Caco-2 (cell line): ENCODE measurements around the gene ITSN2. TPM values are rescaled to one million over a fixed set of nuclear protein-coding genes. Genes with fewer than 3 reads are reported as not detected.

Source experiments
- BruUV-seq: library from RNA; stranded (reverse); fragments of 400-500 nt; replicated peaks from 2 replicates; lab custom pipeline; 2021; lab: Mats Ljungman, UMichigan
- CTCF ChIA-PET: fragments of 300-600 bp; sonication (Branson Sonifier 250); formaldehyde crosslinking; loops from one replicate; lab custom pipeline; 2022; ENCODE audit warnings: antibody characterized with exemption; lab: Charles Lee
- POLR2A ChIA-PET: fragments of 300-600 bp; sonication (Branson Sonifier 250); formaldehyde crosslinking; loops from one replicate; lab custom pipeline; 2022; ENCODE audit warnings: antibody characterized with exemption; lab: Charles Lee
- DNase-seq, 2 experiments: peaks; one replicate each; pipeline versions ENCODE4 v3.0.0 to v3.0.0-alpha.2; 2020 to 2022
- H3K27me3 ChIP-seq: replicated peaks from 2 replicates; pipeline ENCODE4 v1.6.0; 2011; ENCODE audit warnings: low read length; ENCODE audit not compliant: control insufficient read depth, insufficient read depth
- H3K36me3 ChIP-seq: 2 replicates; pipeline ENCODE4 v1.5.1; 2011; ENCODE audit warnings: low read length; ENCODE audit not compliant: control insufficient read depth, insufficient read depth
- H3K4me1 ChIP-seq: fragments of 250-450 bp; sonication (Bioruptor Pico); 2 replicates; pipeline ENCODE4 v1.5.1; 2020; ENCODE audit warnings: mild to moderate bottlenecking
- H3K4me3 ChIP-seq: 2 replicates; pipeline ENCODE4 v1.5.1; 2011; ENCODE audit warnings: low read depth, mild to moderate bottlenecking, control low read depth, low read length
- H3K9me3 ChIP-seq: fragments of 250-450 bp; sonication (Bioruptor Pico); 2 replicates; pipeline ENCODE4 v1.5.1; 2020; ENCODE audit warnings: mild to moderate bottlenecking, moderate library complexity
- H3K27ac Mint-ChIP-seq: one replicate; pipeline ENCODE4 v1.8.0; 2022; ENCODE audit warnings: mixed read lengths; ENCODE audit not compliant: unreplicated experiment
- H3K27me3 Mint-ChIP-seq: one replicate; pipeline ENCODE4 v1.8.0; 2022; ENCODE audit warnings: mixed read lengths; ENCODE audit not compliant: insufficient read depth, unreplicated experiment
- H3K36me3 Mint-ChIP-seq: one replicate; pipeline ENCODE4 v1.8.0; 2022; ENCODE audit warnings: mild to moderate bottlenecking, mixed read lengths; ENCODE audit not compliant: insufficient read depth, unreplicated experiment
- H3K4me1 Mint-ChIP-seq: one replicate; pipeline ENCODE4 v1.8.0; 2022; ENCODE audit warnings: low read depth, mixed read lengths; ENCODE audit not compliant: unreplicated experiment
- H3K4me3 Mint-ChIP-seq: one replicate; pipeline ENCODE4 v1.8.0; 2022; ENCODE audit warnings: mild to moderate bottlenecking, moderate library complexity, mixed read lengths; ENCODE audit not compliant: unreplicated experiment
- H3K9me3 Mint-ChIP-seq: one replicate; pipeline ENCODE4 v1.8.0; 2022; ENCODE audit warnings: mixed read lengths; ENCODE audit not compliant: unreplicated experiment
- CTCF ChIP-seq, 2 experiments: fragments of 200-600 bp in 1 of 2; IDR thresholded peaks; 1 replicate in 1 of 2; 2 replicates in 1 of 2; pipeline versions ENCODE4 v1.5.1 to v1.8.0; 2011 to 2022; ENCODE audit warnings: antibody characterized with exemption in 1 of 2, control low read depth in 1 of 2, inconsistent platforms in 1 of 2, low read depth in 1 of 2, low read length in 1 of 2, mild to moderate bottlenecking in 1 of 2, moderate library complexity in 1 of 2; ENCODE audit not compliant: insufficient read depth in 1 of 2, severe bottlenecking in 1 of 2, unreplicated experiment in 1 of 2
- intact Hi-C: fragments of 100-400 bp; cut with micrococcal nuclease; formaldehyde crosslinking; loops from one replicate; pipeline ENCODE4 v1.10.0; 2022; ENCODE audit not compliant: unreplicated experiment
- total RNA-seq: library from RNA; stranded (reverse); gene quantifications from 2 replicates; pipeline ENCODE4 v1.2.3, GENCODE V29; 2022

Gene ITSN2
- total RNA-seq, 1 experiment from 2014 or later = 49.4 TPM

- H3K27me3 ChIP-seq = no peaks in the 10 kb centered on the region
- H3K36me3 ChIP-seq = no peaks in the 10 kb centered on the region
- Mint-ChIP-seq H3K27me3 (no peaks in the 10 kb centered on the region), H3K36me3 (peaks cover 9% of the 10 kb centered on the region), H3K27ac (no peak overlapping the region), H3K4me1 (no peaks in the 10 kb centered on the region), H3K4me3 (no peak overlapping the region), H3K9me3 (no peaks in the 10 kb centered on the region)
- no peak for TF ChIP-seq CTCF (IDR thresholded peaks at IDR 0.05; ENCODE audit: insufficient read depth in 1 of 2, low read depth in 1 of 2, low read length in 1 of 2, severe bottlenecking in 1 of 2, unreplicated experiment in 1 of 2)
- intact Hi-C loops = no loop called here
- BruUV-seq = no TSS peak
- no peaks in the 10 kb centered on the region for H3K4me1 ChIP-seq
- ChIA-PET CTCF (no interaction called here), POLR2A (no interaction called here)
- no peak overlapping the region for H3K4me3 ChIP-seq
- no peaks in the 10 kb centered on the region for H3K9me3 ChIP-seq
- no peak for DNase-seq
Observed at GRCh38 chr2:24206714-24207113, 153.6 kb downstream of the ITSN2 start.

- Histone ChIP-seq H3K9me3 (no peaks in the 10 kb centered on the region), H3K27me3 (no peaks in the 10 kb centered on the region), H3K4me1 (no peaks in the 10 kb centered on the region), H3K36me3 (no peaks in the 10 kb centered on the region), H3K4me3 (no peak overlapping the region)
- Mint-ChIP-seq H3K27ac (no peak overlapping the region), H3K4me3 (no peak overlapping the region), H3K27me3 (no peaks in the 10 kb centered on the region), H3K4me1 (no peaks in the 10 kb centered on the region), H3K36me3 (peaks cover 9% of the 10 kb centered on the region), H3K9me3 (no peaks in the 10 kb centered on the region)
- CTCF ChIA-PET = no interaction called here
- no peak for DNase-seq
- no peak for TF ChIP-seq CTCF (IDR thresholded peaks at IDR 0.05; ENCODE audit: insufficient read depth in 1 of 2, low read depth in 1 of 2, low read length in 1 of 2, severe bottlenecking in 1 of 2, unreplicated experiment in 1 of 2)
- no TSS peak for BruUV-seq
- intact Hi-C loops = no loop called here
- POLR2A ChIA-PET = no interaction called here
Observed at GRCh38 chr2:24206242-24206641, 154.1 kb downstream of the ITSN2 start.

- H3K27me3 Mint-ChIP-seq = no peaks in the 10 kb centered on the region
- ChIA-PET CTCF (no interaction called here), POLR2A (no interaction called here)
- Histone ChIP-seq H3K4me1 (no peaks in the 10 kb centered on the region), H3K36me3 (no peaks in the 10 kb centered on the region), H3K4me3 (no peak overlapping the region), H3K27me3 (no peaks in the 10 kb centered on the region), H3K9me3 (no peaks in the 10 kb centered on the region)
- H3K9me3 Mint-ChIP-seq = no peaks in the 10 kb centered on the region
- H3K4me3 Mint-ChIP-seq = no peak overlapping the region
- no peak for TF ChIP-seq CTCF (IDR thresholded peaks at IDR 0.05; ENCODE audit: insufficient read depth in 1 of 2, low read depth in 1 of 2, low read length in 1 of 2, severe bottlenecking in 1 of 2, unreplicated experiment in 1 of 2)
- BruUV-seq = no TSS peak
- peaks cover 9% of the 10 kb centered on the region for H3K36me3 Mint-ChIP-seq
- H3K4me1 Mint-ChIP-seq = no peaks in the 10 kb centered on the region
- no peak overlapping the region for H3K27ac Mint-ChIP-seq
- intact Hi-C loops = no loop called here
- DNase-seq = no peak
Observed at GRCh38 chr2:24205131-24205530, 155.2 kb downstream of the ITSN2 start.
